ENCODE measurements around the gene SPEG. TPM values are rescaled to one million over a fixed set of nuclear protein-coding genes. Genes with fewer than 3 reads are reported as not detected.

The SPEG gene
- total RNA-seq, 1 experiment from 2014 or later: 55.3 TPM

DNA sequence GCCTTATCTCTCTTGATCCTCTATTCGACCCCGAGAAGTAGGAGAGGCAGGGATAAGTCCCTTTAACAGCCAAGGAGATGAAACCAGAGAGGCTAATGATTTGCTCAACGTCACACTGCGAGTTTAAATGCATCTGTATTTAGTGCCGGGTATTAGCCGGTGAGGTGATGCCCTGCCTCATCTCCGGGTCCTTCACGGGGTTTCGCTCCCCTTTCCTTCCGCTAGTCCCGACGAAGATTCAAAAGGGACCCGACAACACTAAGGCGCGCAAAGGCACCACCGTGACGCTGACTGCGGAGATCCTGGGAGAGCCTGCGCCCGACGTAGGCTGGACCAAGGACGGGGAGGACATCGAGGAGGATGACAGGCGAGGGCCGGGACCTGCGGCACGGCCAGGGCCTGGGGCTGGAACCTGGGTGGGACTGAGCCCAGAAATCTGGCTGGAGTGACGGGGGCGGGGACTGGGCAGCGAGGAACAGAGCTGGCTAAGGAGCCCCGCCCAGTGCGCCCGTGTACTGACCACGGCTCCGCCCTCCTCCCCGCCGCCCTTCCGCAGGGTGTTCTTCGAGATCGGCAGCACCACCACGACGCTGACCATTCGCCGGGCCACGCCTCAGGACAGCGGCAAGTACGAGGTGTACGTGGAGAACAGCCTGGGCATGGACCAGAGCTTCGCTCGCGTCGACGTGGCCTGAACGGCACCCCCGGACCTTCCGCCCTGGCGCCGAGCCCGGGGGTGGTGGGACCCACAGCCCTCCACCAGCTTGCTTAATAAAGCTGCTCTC lies 63.0 kb downstream of the SPEG start (continued):
- TF ChIP-seq CBFB (CRISPR knock-in tag; IDR thresholded peaks at IDR 0.05; ENCODE audit: low read depth) (no peak), KAT7 (CRISPR knock-in tag; IDR thresholded peaks at IDR 0.05; ENCODE audit: borderline replicate concordance) (no peak)

DNA sequence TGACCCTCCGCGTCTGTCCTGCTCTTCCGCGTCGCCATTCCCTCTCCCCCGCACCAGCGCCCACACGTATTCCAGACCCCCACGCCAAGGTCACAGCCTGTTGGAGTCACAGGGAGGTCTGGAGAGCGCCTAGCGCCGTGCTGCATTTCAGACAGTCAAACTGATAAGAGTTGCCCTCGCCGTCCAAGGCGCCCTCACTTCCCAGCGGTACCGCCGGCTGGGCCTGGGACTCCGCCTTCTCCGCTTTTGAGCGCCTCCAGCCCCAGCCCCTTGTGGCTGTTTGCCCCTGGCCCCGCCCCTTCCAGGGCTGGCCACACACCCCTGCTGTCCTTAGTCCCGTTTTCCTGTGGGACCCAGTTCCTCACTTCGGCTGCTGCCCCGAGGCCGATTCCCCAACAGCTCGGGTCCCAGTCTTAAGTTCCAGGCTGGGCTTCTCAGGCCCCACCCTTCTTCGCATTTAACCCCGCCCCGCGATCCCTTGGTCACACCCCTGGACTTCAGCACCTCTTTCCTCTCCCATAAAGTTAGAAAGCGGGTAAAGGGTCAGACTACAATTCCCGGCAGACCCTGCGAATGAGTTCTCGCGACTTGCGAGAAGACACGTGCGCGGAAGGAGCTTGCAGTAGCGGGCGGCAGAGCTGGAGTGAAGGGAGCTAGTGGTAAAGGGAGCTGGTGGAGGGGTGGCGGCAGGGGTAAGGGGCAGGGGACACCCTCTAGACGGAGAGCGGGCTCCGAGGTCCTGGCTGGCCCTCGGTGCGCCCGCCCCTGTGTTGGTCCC lies 63.8 kb downstream of the SPEG start, which contains the start of gene GMPPA:
GMPPA (plus strand) TSS at position 612 of the 778 bp plus-strand sequence. CDS start 1,085 bp downstream, outside the sequence.
- peak within 1 kb of the TSS; percentile 99 for H3K27ac Mint-ChIP-seq
- H3K4me3 Mint-ChIP-seq: peak within 1 kb of the TSS; percentile 98
- ATAC-seq (peak; percentile 84), DNase-seq (ENCODE audit: low spot score) (peak; percentile 98)
- H3K27me3 Mint-ChIP-seq (ENCODE audit: low read depth): peaks cover 45% of the 10 kb centered on the region
- peaks cover 2% of the 10 kb centered on the region; the same call in 1 of the 2 replicates for H3K36me3 Mint-ChIP-seq
- CTCF ChIA-PET: interaction anchor here (0.8 to 35.9 kb wide), 19 partner anchors 9 to 203 kb away, joined by 3 to 2316 read pairs (median 6); partner anchors contain the start of genes ASIC4, CHPF, DNPEP and SPEG
- POLR2A ChIA-PET: interaction anchor here (0.6 to 2.9 kb wide), 14 partner anchors 9 to 219 kb away, joined by 3 to 19 read pairs (median 4); partner anchors contain the start of genes DNAJB2, DNPEP, STK11IP and TMEM198
- H3K4me1 Mint-ChIP-seq: peaks cover 52% of the 10 kb centered on the region
- H3K9me3 Mint-ChIP-seq: no peaks in the 10 kb centered on the region
- TF ChIP-seq, protein P1, sequence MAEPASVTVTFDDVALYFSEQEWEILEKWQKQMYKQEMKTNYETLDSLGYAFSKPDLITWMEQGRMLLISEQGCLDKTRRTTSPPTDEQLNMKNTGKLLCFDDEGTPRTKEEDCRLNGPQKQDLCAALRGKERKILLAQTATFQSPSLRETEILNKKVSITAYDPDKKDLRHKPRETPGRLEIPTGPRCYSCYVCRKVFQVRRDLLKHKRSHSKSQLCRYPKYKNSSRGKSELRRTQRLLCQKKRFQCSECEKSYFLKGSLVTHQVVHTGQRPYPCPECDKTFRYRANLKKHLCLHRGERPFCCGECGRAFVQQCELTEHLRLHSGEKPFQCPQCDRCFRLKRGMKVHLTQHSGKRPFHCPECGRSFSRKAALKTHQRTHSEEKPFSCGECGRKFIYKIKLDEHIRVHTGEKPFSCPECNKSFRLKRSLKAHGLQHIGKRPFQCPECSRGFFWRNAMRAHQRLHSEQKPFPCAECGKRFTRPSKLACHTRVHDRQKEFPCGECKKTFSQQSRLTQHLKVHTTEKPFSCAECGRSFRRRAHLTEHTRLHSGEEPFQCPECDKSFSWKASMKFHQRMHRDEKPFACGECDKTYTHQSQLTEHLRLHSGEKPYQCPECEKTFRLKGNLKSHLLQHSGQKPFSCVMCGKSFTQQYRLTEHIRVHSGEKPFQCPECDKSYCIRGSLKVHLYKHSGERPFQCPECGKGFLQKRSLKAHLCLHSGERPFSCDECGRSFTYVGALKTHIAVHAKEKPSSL (CRISPR knock-in tag; conservative IDR thresholded peaks at IDR 0.05): no peak
- TF ChIP-seq NFYB (CRISPR knock-in tag; conservative IDR thresholded peaks at IDR 0.05; ENCODE audit: low read depth): no peak
- TF ChIP-seq NR3C1 (CRISPR knock-in tag; conservative IDR thresholded peaks at IDR 0.05; ENCODE audit: low read depth): no peak
- TF ChIP-seq TP53 (CRISPR knock-in tag; IDR thresholded peaks at IDR 0.05): no peak
- no peak for TF ChIP-seq CREB1 (CRISPR knock-in tag; IDR thresholded peaks at IDR 0.05)
- peak; percentile 22; the same call in 1 of the 2 replicates for TF ChIP-seq ETV6 (CRISPR knock-in tag; IDR thresholded peaks at IDR 0.05)
- TF ChIP-seq ZNF416 (CRISPR knock-in tag; IDR thresholded peaks at IDR 0.05): no peak
- TF ChIP-seq, protein P2, sequence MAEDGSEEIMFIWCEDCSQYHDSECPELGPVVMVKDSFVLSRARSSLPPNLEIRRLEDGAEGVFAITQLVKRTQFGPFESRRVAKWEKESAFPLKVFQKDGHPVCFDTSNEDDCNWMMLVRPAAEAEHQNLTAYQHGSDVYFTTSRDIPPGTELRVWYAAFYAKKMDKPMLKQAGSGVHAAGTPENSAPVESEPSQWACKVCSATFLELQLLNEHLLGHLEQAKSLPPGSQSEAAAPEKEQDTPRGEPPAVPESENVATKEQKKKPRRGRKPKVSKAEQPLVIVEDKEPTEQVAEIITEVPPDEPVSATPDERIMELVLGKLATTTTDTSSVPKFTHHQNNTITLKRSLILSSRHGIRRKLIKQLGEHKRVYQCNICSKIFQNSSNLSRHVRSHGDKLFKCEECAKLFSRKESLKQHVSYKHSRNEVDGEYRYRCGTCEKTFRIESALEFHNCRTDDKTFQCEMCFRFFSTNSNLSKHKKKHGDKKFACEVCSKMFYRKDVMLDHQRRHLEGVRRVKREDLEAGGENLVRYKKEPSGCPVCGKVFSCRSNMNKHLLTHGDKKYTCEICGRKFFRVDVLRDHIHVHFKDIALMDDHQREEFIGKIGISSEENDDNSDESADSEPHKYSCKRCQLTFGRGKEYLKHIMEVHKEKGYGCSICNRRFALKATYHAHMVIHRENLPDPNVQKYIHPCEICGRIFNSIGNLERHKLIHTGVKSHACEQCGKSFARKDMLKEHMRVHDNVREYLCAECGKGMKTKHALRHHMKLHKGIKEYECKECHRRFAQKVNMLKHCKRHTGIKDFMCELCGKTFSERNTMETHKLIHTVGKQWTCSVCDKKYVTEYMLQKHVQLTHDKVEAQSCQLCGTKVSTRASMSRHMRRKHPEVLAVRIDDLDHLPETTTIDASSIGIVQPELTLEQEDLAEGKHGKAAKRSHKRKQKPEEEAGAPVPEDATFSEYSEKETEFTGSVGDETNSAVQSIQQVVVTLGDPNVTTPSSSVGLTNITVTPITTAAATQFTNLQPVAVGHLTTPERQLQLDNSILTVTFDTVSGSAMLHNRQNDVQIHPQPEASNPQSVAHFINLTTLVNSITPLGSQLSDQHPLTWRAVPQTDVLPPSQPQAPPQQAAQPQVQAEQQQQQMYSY (CRISPR knock-in tag; IDR thresholded peaks at IDR 0.05): peak; percentile 85
- no peak for TF ChIP-seq IRF2 (CRISPR knock-in tag; IDR thresholded peaks at IDR 0.05; ENCODE audit: borderline replicate concordance, low read depth)
- TF ChIP-seq, protein P3, sequence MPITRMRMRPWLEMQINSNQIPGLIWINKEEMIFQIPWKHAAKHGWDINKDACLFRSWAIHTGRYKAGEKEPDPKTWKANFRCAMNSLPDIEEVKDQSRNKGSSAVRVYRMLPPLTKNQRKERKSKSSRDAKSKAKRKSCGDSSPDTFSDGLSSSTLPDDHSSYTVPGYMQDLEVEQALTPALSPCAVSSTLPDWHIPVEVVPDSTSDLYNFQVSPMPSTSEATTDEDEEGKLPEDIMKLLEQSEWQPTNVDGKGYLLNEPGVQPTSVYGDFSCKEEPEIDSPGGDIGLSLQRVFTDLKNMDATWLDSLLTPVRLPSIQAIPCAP (CRISPR knock-in tag; IDR thresholded peaks at IDR 0.05): no peak
- TF ChIP-seq ELF4 (CRISPR knock-in tag; IDR thresholded peaks at IDR 0.05; ENCODE audit: low read depth): no peak
- TF ChIP-seq, protein P4, sequence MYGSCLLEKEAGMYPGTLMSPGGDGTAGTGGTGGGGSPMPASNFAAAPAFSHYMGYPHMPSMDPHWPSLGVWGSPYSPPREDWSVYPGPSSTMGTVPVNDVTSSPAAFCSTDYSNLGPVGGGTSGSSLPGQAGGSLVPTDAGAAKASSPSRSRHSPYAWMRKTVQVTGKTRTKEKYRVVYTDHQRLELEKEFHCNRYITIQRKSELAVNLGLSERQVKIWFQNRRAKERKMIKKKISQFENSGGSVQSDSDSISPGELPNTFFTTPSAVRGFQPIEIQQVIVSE (CRISPR knock-in tag; IDR thresholded peaks at IDR 0.05; ENCODE audit: borderline replicate concordance): no peak
- no peak for TF ChIP-seq TEAD4 (CRISPR knock-in tag; IDR thresholded peaks at IDR 0.05)
- TF ChIP-seq, protein P5, sequence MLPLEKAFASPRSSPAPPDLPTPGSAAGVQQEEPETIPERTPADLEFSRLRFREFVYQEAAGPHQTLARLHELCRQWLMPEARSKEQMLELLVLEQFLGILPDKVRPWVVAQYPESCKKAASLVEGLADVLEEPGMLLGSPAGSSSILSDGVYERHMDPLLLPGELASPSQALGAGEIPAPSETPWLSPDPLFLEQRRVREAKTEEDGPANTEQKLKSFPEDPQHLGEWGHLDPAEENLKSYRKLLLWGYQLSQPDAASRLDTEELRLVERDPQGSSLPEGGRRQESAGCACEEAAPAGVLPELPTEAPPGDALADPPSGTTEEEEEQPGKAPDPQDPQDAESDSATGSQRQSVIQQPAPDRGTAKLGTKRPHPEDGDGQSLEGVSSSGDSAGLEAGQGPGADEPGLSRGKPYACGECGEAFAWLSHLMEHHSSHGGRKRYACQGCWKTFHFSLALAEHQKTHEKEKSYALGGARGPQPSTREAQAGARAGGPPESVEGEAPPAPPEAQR (CRISPR knock-in tag; IDR thresholded peaks at IDR 0.05): no peak
- TF ChIP-seq, protein P6, sequence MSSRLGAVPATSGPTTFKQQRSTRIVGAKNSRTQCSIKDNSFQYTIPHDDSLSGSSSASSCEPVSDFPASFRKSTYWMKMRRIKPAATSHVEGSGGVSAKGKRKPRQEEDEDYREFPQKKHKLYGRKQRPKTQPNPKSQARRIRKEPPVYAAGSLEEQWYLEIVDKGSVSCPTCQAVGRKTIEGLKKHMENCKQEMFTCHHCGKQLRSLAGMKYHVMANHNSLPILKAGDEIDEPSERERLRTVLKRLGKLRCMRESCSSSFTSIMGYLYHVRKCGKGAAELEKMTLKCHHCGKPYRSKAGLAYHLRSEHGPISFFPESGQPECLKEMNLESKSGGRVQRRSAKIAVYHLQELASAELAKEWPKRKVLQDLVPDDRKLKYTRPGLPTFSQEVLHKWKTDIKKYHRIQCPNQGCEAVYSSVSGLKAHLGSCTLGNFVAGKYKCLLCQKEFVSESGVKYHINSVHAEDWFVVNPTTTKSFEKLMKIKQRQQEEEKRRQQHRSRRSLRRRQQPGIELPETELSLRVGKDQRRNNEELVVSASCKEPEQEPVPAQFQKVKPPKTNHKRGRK (CRISPR knock-in tag; IDR thresholded peaks at IDR 0.05; ENCODE audit: borderline replicate concordance): no peak
- peak; percentile 65; the same call in 1 of the 2 replicates for TF ChIP-seq SP1 (CRISPR knock-in tag; conservative IDR thresholded peaks at IDR 0.05)
- TF ChIP-seq, protein P7, sequence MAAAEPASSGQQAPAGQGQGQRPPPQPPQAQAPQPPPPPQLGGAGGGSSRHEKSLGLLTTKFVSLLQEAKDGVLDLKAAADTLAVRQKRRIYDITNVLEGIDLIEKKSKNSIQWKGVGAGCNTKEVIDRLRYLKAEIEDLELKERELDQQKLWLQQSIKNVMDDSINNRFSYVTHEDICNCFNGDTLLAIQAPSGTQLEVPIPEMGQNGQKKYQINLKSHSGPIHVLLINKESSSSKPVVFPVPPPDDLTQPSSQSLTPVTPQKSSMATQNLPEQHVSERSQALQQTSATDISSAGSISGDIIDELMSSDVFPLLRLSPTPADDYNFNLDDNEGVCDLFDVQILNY (CRISPR knock-in tag; IDR thresholded peaks at IDR 0.05): no peak
- no peak for TF ChIP-seq ESRRA (CRISPR knock-in tag; IDR thresholded peaks at IDR 0.05; ENCODE audit: borderline replicate concordance)
- no peak for TF ChIP-seq SOX15 (CRISPR knock-in tag; IDR thresholded peaks at IDR 0.05)
- TF ChIP-seq, protein P8, sequence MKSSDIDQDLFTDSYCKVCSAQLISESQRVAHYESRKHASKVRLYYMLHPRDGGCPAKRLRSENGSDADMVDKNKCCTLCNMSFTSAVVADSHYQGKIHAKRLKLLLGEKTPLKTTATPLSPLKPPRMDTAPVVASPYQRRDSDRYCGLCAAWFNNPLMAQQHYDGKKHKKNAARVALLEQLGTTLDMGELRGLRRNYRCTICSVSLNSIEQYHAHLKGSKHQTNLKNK (CRISPR knock-in tag; IDR thresholded peaks at IDR 0.05): no peak
